GM23248 (cell line): Measurements from ENCODE around the gene LPP. TPM values are rescaled to one million over a fixed set of nuclear protein-coding genes. Genes with fewer than 3 reads are reported as not detected.

Source experiments
- DNase-seq: peaks from one replicate; pipeline ENCODE4 v3.0.0-alpha.2; 2015
- H2AFZ ChIP-seq: fragments of 200-600 bp; sonication (generic); 2 replicates; pipeline ENCODE4 v1.6.1; 2016; ENCODE audit warnings: antibody characterized with exemption
- H3F3A ChIP-seq: fragments of 200-600 bp; sonication (generic); 2 replicates; pipeline ENCODE4 v1.6.1; 2016; ENCODE audit warnings: mild to moderate bottlenecking, antibody characterized with exemption, mixed run types; ENCODE audit not compliant: insufficient read depth
- H3K27ac ChIP-seq: fragments of 200-600 bp; sonication (generic); 2 replicates; pipeline ENCODE4 v1.5.1; 2016; ENCODE audit warnings: mild to moderate bottlenecking
- H3K27me3 ChIP-seq: fragments of 200-600 bp; sonication (generic); replicated peaks from 2 replicates; pipeline ENCODE4 v1.6.1; 2016; ENCODE audit warnings: mild to moderate bottlenecking; ENCODE audit not compliant: insufficient read depth
- H3K36me3 ChIP-seq: fragments of 200-600 bp; sonication (generic); 2 replicates; pipeline ENCODE4 v1.6.1; 2016; ENCODE audit warnings: low read depth, mild to moderate bottlenecking
- H3K4me1 ChIP-seq: fragments of 200-600 bp; sonication (generic); 2 replicates; pipeline ENCODE4 v1.6.1; 2016; ENCODE audit warnings: mild to moderate bottlenecking; ENCODE audit not compliant: insufficient read depth
- H3K4me2 ChIP-seq: fragments of 200-600 bp; sonication (generic); one replicate; pipeline ENCODE4 v1.6.1; 2016; ENCODE audit warnings: mild to moderate bottlenecking; ENCODE audit not compliant: unreplicated experiment
- H3K4me3 ChIP-seq: fragments of 200-600 bp; sonication (generic); 2 replicates; pipeline ENCODE4 v1.5.1; 2016; ENCODE audit warnings: mild to moderate bottlenecking
- H3K79me2 ChIP-seq: fragments of 200-600 bp; sonication (generic); 2 replicates; pipeline ENCODE4 v1.6.1; 2016; ENCODE audit warnings: mild to moderate bottlenecking; ENCODE audit not compliant: insufficient read depth
- H3K9ac ChIP-seq: fragments of 200-600 bp; sonication (generic); 2 replicates; pipeline ENCODE4 v1.6.1; 2016; ENCODE audit warnings: mild to moderate bottlenecking
- H3K9me2 ChIP-seq: fragments of 200-600 bp; sonication (generic); 2 replicates; pipeline ENCODE4 v1.6.1; 2016; ENCODE audit warnings: mixed run types, mild to moderate bottlenecking, moderate library complexity; ENCODE audit not compliant: insufficient read depth
- H3K9me3 ChIP-seq: fragments of 200-600 bp; sonication (generic); one replicate; pipeline ENCODE4 v1.6.1; 2017; ENCODE audit warnings: low read depth
- H4K20me1 ChIP-seq: fragments of 200-600 bp; sonication (generic); 2 replicates; pipeline ENCODE4 v1.6.0; 2016; ENCODE audit not compliant: insufficient read depth
- EZH2 ChIP-seq: fragments of 200-600 bp; sonication (generic); IDR thresholded peaks from 2 replicates; pipeline ENCODE4 v1.6.1; 2018; ENCODE audit warnings: antibody characterized with exemption, mild to moderate bottlenecking; ENCODE audit not compliant: insufficient read depth, poor library complexity, severe bottlenecking
- EZH2phosphoT487 ChIP-seq: fragments of 200-600 bp; sonication (generic); IDR thresholded peaks from 2 replicates; pipeline ENCODE4 v1.6.1; 2018; ENCODE audit warnings: antibody characterized with exemption, moderate library complexity, mild to moderate bottlenecking, low read depth; ENCODE audit not compliant: insufficient read depth
- WGBS, 2 experiments: methylation state at CpG; one replicate each; pipeline ENCODE4 v1.1.6; 2015 to 2017; ENCODE audit warnings: low lambda C conversion rate in 2 of 2, low coverage in 1 of 2; ENCODE audit errors: missing lambda C conversion rate in 2 of 2; 5-methylcytosine and 5-hydroxymethylcytosine counted together
- in situ Hi-C: fragments of 300-500 bp; cut with MboI; formaldehyde crosslinking; loops from 2 replicates; pipeline ENCODE4 v1.15.0; 2020
- polyA plus RNA-seq: library from polyadenylated mRNA; unstranded; fragments of >200 nt; fragmentation: Nextera tagmentation; extraction: Ambion mirVana; gene quantifications from 2 replicates; pipeline ENCODE4 v1.2.1, GENCODE V29; 2016
- total RNA-seq: library from RNA; depleted of rRNA; stranded (reverse); fragments of >200 nt; shearing (Covaris generic); gene quantifications from 2 replicates; pipeline ENCODE4 v1.2.3, GENCODE V29; 2014

The LPP gene
- total and polyA plus RNA-seq, 2 experiments from 2014 or later: 42.8 to 61.7 TPM

GRCh38 chr3:188298585-188298984 is 144.6 kb downstream of the LPP start:
- Histone ChIP-seq H3K79me2 (peaks cover 75% of the 10 kb centered on the region), H3K4me1 (peaks cover 53% of the 10 kb centered on the region)

GRCh38 chr3:188299068-188299467 is 145.1 kb downstream of the LPP start:
- peaks cover 49% of the 10 kb centered on the region for H3K4me1 ChIP-seq
- DNase-seq: no peak
- no peaks in the 10 kb centered on the region for H4K20me1 ChIP-seq
- no peak for TF ChIP-seq EZH2
- TF ChIP-seq EZH2phosphoT487: no peak
- H3K9me2 ChIP-seq: no peaks in the 10 kb centered on the region
- H3K9ac ChIP-seq: no peak overlapping the region
- H3K27ac ChIP-seq: no peak overlapping the region
- no peaks in the 10 kb centered on the region for H3K36me3 ChIP-seq
- 98% methylated on average over 11 of the region's 11 CpGs for WGBS, 2 experiments
- no peaks in the 10 kb centered on the region for H3K27me3 ChIP-seq
- no peak overlapping the region for H2AFZ ChIP-seq
- in situ Hi-C loops: no loop called here
- H3K79me2 ChIP-seq: peaks cover 75% of the 10 kb centered on the region
- peaks cover 43% of the 10 kb centered on the region for H3F3A ChIP-seq
- H3K4me2 ChIP-seq: no peak overlapping the region
- H3K9me3 ChIP-seq: no peaks in the 10 kb centered on the region
- no peak overlapping the region for H3K4me3 ChIP-seq

More at GRCh38 chr3:188298585-188298984, 144.6 kb downstream of the LPP start:
- H4K20me1 ChIP-seq: no peaks in the 10 kb centered on the region
- H3K4me2 ChIP-seq: no peak overlapping the region
- no peak for DNase-seq
- H3K27ac ChIP-seq: no peak overlapping the region
- no peak overlapping the region for H3K9ac ChIP-seq
- H3K4me3 ChIP-seq: no peak overlapping the region
- no peaks in the 10 kb centered on the region for H3K9me3 ChIP-seq
- H3F3A ChIP-seq: peaks cover 43% of the 10 kb centered on the region
- H3K9me2 ChIP-seq: no peaks in the 10 kb centered on the region
- no peak for TF ChIP-seq EZH2phosphoT487
- no peaks in the 10 kb centered on the region for H3K36me3 ChIP-seq
- WGBS, 2 experiments: 57 to 62% methylated on average over 3 of the region's 3 CpGs
- no peak overlapping the region for H2AFZ ChIP-seq
- H3K27me3 ChIP-seq: no peaks in the 10 kb centered on the region
- in situ Hi-C loops: no loop called here

GRCh38 chr3:188299708-188300107 is 145.8 kb downstream of the LPP start:
- Histone ChIP-seq H3K4me2 (no peak overlapping the region), H3K79me2 (peaks cover 74% of the 10 kb centered on the region), H4K20me1 (no peaks in the 10 kb centered on the region), H3K4me1 (peaks cover 43% of the 10 kb centered on the region), H3K27ac (no peak overlapping the region), H3K4me3 (no peak overlapping the region), H3K9ac (no peak overlapping the region), H3K9me2 (no peaks in the 10 kb centered on the region), H3F3A (peaks cover 37% of the 10 kb centered on the region), H3K36me3 (no peaks in the 10 kb centered on the region), H3K27me3 (no peaks in the 10 kb centered on the region), H3K9me3 (no peaks in the 10 kb centered on the region), H2AFZ (no peak overlapping the region)
- 94 to 97% methylated on average over 2 of the region's 2 CpGs for WGBS, 2 experiments
- DNase-seq: no peak
- in situ Hi-C loops: no loop called here
- TF ChIP-seq EZH2 (no peak), EZH2phosphoT487 (no peak)

- Histone ChIP-seq H3K9ac (no peak overlapping the region), H3K36me3 (no peaks in the 10 kb centered on the region), H3K9me3 (no peaks in the 10 kb centered on the region), H3K4me1 (peaks cover 31% of the 10 kb centered on the region), H3K4me2 (no peak overlapping the region), H3F3A (peaks cover 25% of the 10 kb centered on the region), H3K9me2 (no peaks in the 10 kb centered on the region), H3K4me3 (no peak overlapping the region), H3K79me2 (peaks cover 79% of the 10 kb centered on the region), H2AFZ (no peak overlapping the region), H4K20me1 (no peaks in the 10 kb centered on the region), H3K27ac (no peak overlapping the region), H3K27me3 (no peaks in the 10 kb centered on the region)
- in situ Hi-C loops: no loop called here
- DNase-seq: no peak
- 95 to 97% methylated on average over 1 of the region's 1 CpG for WGBS, 2 experiments
- no peak for TF ChIP-seq EZH2phosphoT487
- TF ChIP-seq EZH2: no peak
These were observed 147.2 kb downstream of the LPP start for GRCh38 chr3:188301147-188301546.

GRCh38 chr3:188303286-188303799 is 149.4 kb downstream of the LPP start:
- TF ChIP-seq EZH2 (no peak), EZH2phosphoT487 (no peak)
- in situ Hi-C loops: no loop called here
- H4K20me1 ChIP-seq: no peaks in the 10 kb centered on the region
- peaks cover 9% of the 10 kb centered on the region for H3K4me1 ChIP-seq
- H3F3A ChIP-seq: 0 out of 2 replicates have a peak, but pooled peaks cover 4% of the 10 kb centered on the region
- DNase-seq: no peak
- H3K9ac ChIP-seq: no peak overlapping the region
- H2AFZ ChIP-seq: no peak overlapping the region
- no peaks in the 10 kb centered on the region for H3K9me2 ChIP-seq
- no peaks in the 10 kb centered on the region for H3K9me3 ChIP-seq
- WGBS, 2 experiments: 93 to 100% methylated on average over 2 of the region's 2 CpGs
- no peak overlapping the region for H3K4me3 ChIP-seq
- no peaks in the 10 kb centered on the region for H3K27me3 ChIP-seq
- H3K79me2 ChIP-seq: peaks cover 95% of the 10 kb centered on the region
- no peaks in the 10 kb centered on the region for H3K36me3 ChIP-seq
- H3K27ac ChIP-seq: no peak overlapping the region
- H3K4me2 ChIP-seq: no peak overlapping the region
